B cell (primary cell): ENCODE results near the gene SALL2. TPM values are rescaled to one million over a fixed set of nuclear protein-coding genes. Genes with fewer than 3 reads are reported as not detected.
"Not testable (repeated sequence)": the region's sequence is repeated elsewhere in the genome, so short reads cannot be mapped to it uniquely, and the experiment has no call there.

ENCODE experiments used
- ATAC-seq: fragments of 200-7000 bp; cut with Tn5 transposase; one replicate; pipeline ENCODE4 v1.10.0; 2021; ENCODE audit warnings: low read depth, mild to moderate bottlenecking, moderate number of reproducible peaks, moderate library complexity
- CTCF ChIA-PET: fragments of 350-600 bp; sonication (Branson Sonifier 250); formaldehyde crosslinking; loops from one replicate; lab custom pipeline; 2021; ENCODE audit warnings: antibody characterized with exemption, inconsistent platforms; lab: Charles Lee
- POLR2A ChIA-PET: fragments of 350-600 bp; sonication (Branson Sonifier 250); formaldehyde crosslinking; loops from one replicate; lab custom pipeline; 2021; ENCODE audit warnings: antibody characterized with exemption; lab: Charles Lee
- DNase-seq: peaks from one replicate; pipeline ENCODE4 v3.0.0; 2013
- H2AFZ ChIP-seq: 2 replicates; pipeline ENCODE4 v1.6.1; 2012; ENCODE audit warnings: mild to moderate bottlenecking, low read depth, low read length; ENCODE audit not compliant: insufficient read depth, poor library complexity, severe bottlenecking
- H3K27ac ChIP-seq, 2 donors: 1 replicate in 1 of 2; 2 replicates in 1 of 2; pipeline ENCODE4 v1.5.1; 2012 to 2013; ENCODE audit warnings: low read length in 2 of 2, mild to moderate bottlenecking in 2 of 2, moderate library complexity in 1 of 2
- H3K27me3 ChIP-seq, 4 experiments: fragments of 200-600 bp in 1 of 4; sonication (generic) in 1 of 4; replicated peaks in 1 of 4; 1 replicate in 2 of 4; 2 replicates in 2 of 4; pipeline versions ENCODE4 v1.6.1 to v1.7.0; 2013 to 2016; ENCODE audit warnings: low read length in 3 of 4, mild to moderate bottlenecking in 2 of 4, mixed read lengths in 1 of 4, moderate library complexity in 1 of 4; ENCODE audit not compliant: insufficient read depth in 4 of 4, control insufficient read depth in 3 of 4; ENCODE audit errors: control extremely low read depth in 1 of 4
- H3K36me3 ChIP-seq, 2 experiments: replicated peaks in 1 of 2; 1 replicate in 1 of 2; 2 replicates in 1 of 2; pipeline versions ENCODE4 v1.6.1 to v1.7.1; 2013; ENCODE audit warnings: low read length in 1 of 2; ENCODE audit not compliant: insufficient read depth in 2 of 2, control insufficient read depth in 1 of 2; ENCODE audit errors: control extremely low read depth in 1 of 2, extremely low read depth in 1 of 2
- H3K4me1 ChIP-seq, 2 donors: fragments of 200-600 bp in 1 of 2; sonication (generic) in 1 of 2; 1 replicate in 1 of 2; 2 replicates in 1 of 2; pipeline versions ENCODE4 v1.5.1 to v1.6.1; 2013 to 2017; ENCODE audit warnings: low read length in 2 of 2; ENCODE audit not compliant: control insufficient read depth in 2 of 2, insufficient read depth in 2 of 2
- H3K4me2 ChIP-seq: replicated peaks from 2 replicates; pipeline ENCODE3; 2012; ENCODE audit warnings: mild to moderate bottlenecking, low read depth, low read length; ENCODE audit not compliant: poor library complexity, severe bottlenecking
- H3K4me3 ChIP-seq, 5 experiments: fragments of 200-600 bp in 1 of 5; sonication (generic) in 1 of 5; 1 replicate in 3 of 5; 2 replicates in 2 of 5; pipeline versions ENCODE4 v1.5.1 to v1.7.0; 2011 to 2016; ENCODE audit warnings: low read length in 4 of 5, mild to moderate bottlenecking in 4 of 5, low read depth in 2 of 5, control low read depth in 1 of 5, moderate library complexity in 1 of 5; ENCODE audit not compliant: insufficient read depth in 1 of 5; ENCODE audit errors: control extremely low read depth in 1 of 5, extremely low read depth in 1 of 5
- H3K79me2 ChIP-seq: fragments of 200-600 bp; sonication (generic); one replicate; pipeline ENCODE4 v1.6.0; 2016; ENCODE audit warnings: low read length; ENCODE audit not compliant: control insufficient read depth, insufficient read depth
- H3K9ac ChIP-seq: fragments of 200-600 bp; sonication (generic); 2 replicates; pipeline ENCODE4 v1.6.1; 2017; ENCODE audit warnings: mild to moderate bottlenecking, low read length, moderate library complexity
- H3K9me3 ChIP-seq, 3 donors: one replicate each; pipeline versions ENCODE4 v1.6.1 to v1.7.1; 2013; ENCODE audit warnings: low read length in 2 of 3; ENCODE audit not compliant: control insufficient read depth in 2 of 3, insufficient read depth in 1 of 3; ENCODE audit errors: control extremely low read depth in 1 of 3
- H4K20me1 ChIP-seq: 2 replicates; pipeline ENCODE4 v1.6.0; 2012; ENCODE audit warnings: mild to moderate bottlenecking, low read length; ENCODE audit not compliant: insufficient read depth, control insufficient read depth, poor library complexity, severe bottlenecking
- H3K27ac Mint-ChIP-seq: one replicate; pipeline ENCODE4 v1.8.0; 2021; ENCODE audit warnings: mixed read lengths
- H3K27me3 Mint-ChIP-seq: one replicate; pipeline ENCODE4 v1.8.0; 2021; ENCODE audit warnings: mixed read lengths
- H3K4me1 Mint-ChIP-seq: one replicate; pipeline ENCODE4 v1.8.0; 2021; ENCODE audit warnings: mixed read lengths
- H3K4me3 Mint-ChIP-seq: one replicate; pipeline ENCODE4 v1.8.0; 2021; ENCODE audit warnings: mixed read lengths
- H3K9me3 Mint-ChIP-seq: one replicate; pipeline ENCODE4 v1.8.0; 2022; ENCODE audit warnings: mixed read lengths; ENCODE audit not compliant: insufficient read depth
- CTCF ChIP-seq: fragments of 200-600 bp; IDR thresholded peaks from one replicate; pipeline ENCODE4 v1.8.0; 2022; ENCODE audit warnings: antibody characterized with exemption, mild to moderate bottlenecking
- EZH2 ChIP-seq: IDR thresholded peaks from 2 replicates; pipeline ENCODE4 v1.6.1; 2012; ENCODE audit warnings: borderline replicate concordance, low read depth, mild to moderate bottlenecking, moderate library complexity, low read length; ENCODE audit not compliant: insufficient read depth, poor library complexity, severe bottlenecking
- WGBS: methylation state at CpG from one replicate; pipeline ENCODE4 v1.1.5; 2013; ENCODE audit warnings: missing lambda C conversion rate; ENCODE audit not compliant: insufficient coverage; 5-methylcytosine and 5-hydroxymethylcytosine counted together
- intact Hi-C: fragments of 100-400 bp; cut with micrococcal nuclease; formaldehyde crosslinking; loops from one replicate; pipeline ENCODE4 v1.10.0; 2022
- polyA plus RNA-seq: library from polyadenylated mRNA; depleted of rRNA; stranded (reverse); fragments of >200 nt; gene quantifications from 2 replicates; pipeline ENCODE4 v1.2.3, GENCODE V29; 2012
- total RNA-seq, 2 donors: library from RNA; stranded (reverse); fragments of 120-200 nt in 1 of 2; gene quantifications; 1 replicate in 1 of 2; 2 replicates in 1 of 2; pipeline versions ENCODE4 v1.2.3 to v1.2.4, GENCODE V29; 2013 to 2022

SALL2 gene
- total and polyA plus RNA-seq, 2 donors (not counting 1 experiment from before 2014, with no cell fraction given): 0.39 to 2.5 TPM

DNA sequence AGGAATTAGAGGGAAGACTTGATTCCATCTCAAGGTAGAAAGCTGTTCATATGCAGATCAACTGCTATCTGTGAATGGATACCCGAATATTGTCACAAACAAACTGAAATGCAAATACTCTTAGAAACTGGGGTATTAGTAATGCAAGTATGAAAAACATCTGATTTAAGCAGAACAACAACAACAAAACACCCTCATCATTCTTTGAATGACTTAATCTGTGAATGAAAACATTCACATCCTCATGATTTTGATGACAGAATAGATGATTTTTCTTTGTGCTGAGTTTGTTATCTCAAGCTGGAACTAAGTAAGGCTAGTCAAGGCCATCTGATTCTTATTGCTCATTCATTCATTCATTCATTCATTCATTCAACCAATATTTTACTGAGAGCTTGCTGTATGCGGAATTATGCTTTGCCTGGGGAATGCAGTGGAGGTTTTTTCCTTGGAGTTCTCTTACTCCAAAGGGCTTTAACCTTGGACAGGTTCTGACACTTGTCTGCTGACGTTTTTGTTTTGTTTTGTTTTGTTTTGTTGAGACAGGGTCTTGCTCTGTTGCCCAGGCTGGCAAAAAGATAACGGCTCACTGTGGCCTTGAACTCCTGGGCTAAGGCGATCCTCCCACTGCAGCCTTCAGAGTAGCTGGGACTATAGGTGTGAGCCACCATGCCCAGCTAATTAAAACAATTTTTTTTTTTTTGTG lies 30.4 kb upstream of the SALL2 start:
- no peak overlapping the region for H3K4me2 ChIP-seq
- H2AFZ ChIP-seq: no peak overlapping the region
- peaks cover 5% of the 10 kb centered on the region in 2 donors for H3K4me1 ChIP-seq
- Mint-ChIP-seq H3K9me3 (no peaks in the 10 kb centered on the region), H3K27me3 (peaks cover 3% of the 10 kb centered on the region), H3K27ac (no peak overlapping the region), H3K4me1 (peaks cover 6% of the 10 kb centered on the region), H3K4me3 (no peak overlapping the region)
- H3K27ac ChIP-seq: no peak overlapping the region
- TF ChIP-seq EZH2 (no peak), CTCF (no peak)
- no peak for ATAC-seq
- H3K9ac ChIP-seq: no peak overlapping the region
- intact Hi-C loops: loop anchor here (1.0 to 10.0 kb wide), 8 partner anchors 46 to 544 kb away; partner anchors contain the start of genes METTL3, RAB2B, SUPT16H and TOX4
- WGBS: 100% methylated on average over 1 of the region's 5 CpGs
- no peaks in the 10 kb centered on the region for H3K27me3 ChIP-seq
- ChIA-PET CTCF (interaction anchor here (0.6 to 4.5 kb wide), 12 partner anchors 55 to 542 kb away, joined by 3 to 45 read pairs (median 3); partner anchors contain the start of gene CHD8), POLR2A (no interaction called here)
- no peaks in the 10 kb centered on the region for H3K36me3 ChIP-seq
- no peaks in the 10 kb centered on the region for H4K20me1 ChIP-seq
- DNase-seq: no peak
- no peak overlapping the region for H3K4me3 ChIP-seq
- H3K9me3 ChIP-seq: no peaks in the 10 kb centered on the region
- no peaks in the 10 kb centered on the region for H3K79me2 ChIP-seq

- ATAC-seq (no peak), DNase-seq (no peak)
- intact Hi-C loops: loop anchor here (10.0 kb wide), 1 partner anchor 418 kb away; no protein-coding TSS in a partner anchor
- Histone ChIP-seq H2AFZ (no peak overlapping the region), H3K9me3 (no peaks in the 10 kb centered on the region), H3K79me2 (no peaks in the 10 kb centered on the region), H3K4me3 (no peak overlapping the region), H3K4me2 (no peak overlapping the region), H3K36me3 (no peaks in the 10 kb centered on the region), H3K27me3 (no peaks in the 10 kb centered on the region), H3K9ac (no peak overlapping the region), H3K4me1 (peaks cover 5% of the 10 kb centered on the region in 2 donors), H3K27ac (no peak overlapping the region), H4K20me1 (no peaks in the 10 kb centered on the region)
- H3K4me1 Mint-ChIP-seq: peaks cover 6% of the 10 kb centered on the region
- no CpG with 5 or more reads among the region's 3 CpGs for WGBS
- H3K27me3 Mint-ChIP-seq: peaks cover 8% of the 10 kb centered on the region
- no peak for TF ChIP-seq CTCF
- no peak for TF ChIP-seq EZH2
- H3K4me3 Mint-ChIP-seq: no peak overlapping the region
- ChIA-PET POLR2A (no interaction called here), CTCF (no interaction called here)
- H3K27ac Mint-ChIP-seq: no peak overlapping the region
- no peaks in the 10 kb centered on the region for H3K9me3 Mint-ChIP-seq
These were observed 27.1 kb upstream of the SALL2 start for GRCh38 chr14:21553266-21553665.

- DNase-seq, CTCF ChIA-PET, ATAC-seq, H3K9me3 ChIP-seq, H3K79me2 ChIP-seq, H3K27me3 ChIP-seq, H3K4me3 ChIP-seq, H3K4me2 ChIP-seq, intact Hi-C loops, H3K4me3 Mint-ChIP-seq, H3K9me3 Mint-ChIP-seq, H3K4me1 Mint-ChIP-seq, H3K4me1 ChIP-seq, H3K27ac Mint-ChIP-seq, H4K20me1 ChIP-seq, H3K36me3 ChIP-seq, POLR2A ChIA-PET, H3K9ac ChIP-seq, H3K27ac ChIP-seq, H2AFZ ChIP-seq: not testable (repeated sequence)
- WGBS: no CpG with 5 or more reads among the region's 7 CpGs
- H3K27me3 Mint-ChIP-seq: peaks cover 20% of the 10 kb centered on the region
These were observed 18.4 kb upstream of the SALL2 start for GRCh38 chr14:21544588-21544987.
